ENCODE data around the gene ZSCAN20.

GRCh38 chr1:33462405-33463164, 9.9 kb upstream of the ZSCAN20 start:
- no peak for TF ChIP-seq CTCF (IDR thresholded peaks at IDR 0.05)
- no peak for TF ChIP-seq POLR2A (IDR thresholded peaks at IDR 0.05)
